Endothelial cell of umbilical vein (primary cell): ENCODE results near the gene SIRT5. TPM values are rescaled to one million over a fixed set of nuclear protein-coding genes. Genes with fewer than 3 reads are reported as not detected.

Experiments
- BruUV-seq: library from RNA; stranded (reverse); fragments of 400-500 nt; replicated peaks from 2 replicates; lab custom pipeline; 2021; lab: Mats Ljungman, UMichigan
- CTCF ChIA-PET: fragments of 300-600, 350-600 bp; sonication (Branson Sonifier 250); formaldehyde crosslinking; loops from one replicate; lab custom pipeline; 2021; ENCODE audit warnings: antibody characterized with exemption, inconsistent platforms; lab: Charles Lee
- POLR2A ChIA-PET: fragments of 300-600, 350-600 bp; sonication (Branson Sonifier 250); formaldehyde crosslinking; loops from one replicate; lab custom pipeline; 2021; ENCODE audit warnings: antibody characterized with exemption, inconsistent platforms; lab: Charles Lee
- DNase-seq: peaks from one replicate; pipeline ENCODE4 v3.0.0-alpha.2; 2011; ENCODE audit warnings: low read depth, low spot score
- FAIRE-seq: peaks from 2 replicates; lab custom pipeline; 2011; peaks lifted over from hg19 to GRCh38; lab: Jason Lieb, UNC
- H2AFZ ChIP-seq: 2 replicates; pipeline ENCODE4 v1.6.0; 2012; ENCODE audit warnings: low read depth, low read length, control low read depth, inconsistent platforms
- H3K27ac ChIP-seq: 2 replicates; pipeline ENCODE4 v1.5.1; 2011; ENCODE audit warnings: low read depth, mild to moderate bottlenecking, control low read depth, low read length, moderate library complexity; ENCODE audit not compliant: insufficient read depth
- H3K27me3 ChIP-seq, 2 experiments: 2 replicates each; pipeline versions ENCODE4 v1.6.0 to v1.6.1; 2011; ENCODE audit warnings: low read length in 2 of 2, mixed read lengths in 1 of 2; ENCODE audit not compliant: control insufficient read depth in 2 of 2, insufficient read depth in 2 of 2
- H3K36me3 ChIP-seq, 2 experiments: 2 replicates in 1 of 2; 3 replicates in 1 of 2; pipeline ENCODE4 v1.5.1; 2011; ENCODE audit warnings: low read length in 2 of 2, mild to moderate bottlenecking in 1 of 2, moderate library complexity in 1 of 2; ENCODE audit not compliant: control insufficient read depth in 2 of 2, insufficient read depth in 2 of 2; ENCODE audit errors: extremely low read depth in 1 of 2
- H3K4me1 ChIP-seq: 3 replicates; pipeline ENCODE4 v1.5.1; 2011; ENCODE audit warnings: mild to moderate bottlenecking, low read length; ENCODE audit not compliant: control insufficient read depth, insufficient read depth; ENCODE audit errors: extremely low read depth
- H3K4me2 ChIP-seq: 2 replicates; pipeline ENCODE4 v1.6.1; 2011; ENCODE audit warnings: low read length, control low read depth, mixed read lengths; ENCODE audit not compliant: insufficient read depth
- H3K4me3 ChIP-seq, 3 experiments: fragments of 200-600 bp in 1 of 3; sonication (generic), shearing (Covaris generic) in 1 of 3; replicated peaks in 1 of 3; 2 replicates each; pipeline ENCODE4 v1.5.1; 2011 to 2016; ENCODE audit warnings: control low read depth in 3 of 3, low read length in 3 of 3, mild to moderate bottlenecking in 2 of 3, inconsistent platforms in 1 of 3, low read depth in 1 of 3, moderate library complexity in 1 of 3; ENCODE audit not compliant: insufficient read depth in 1 of 3
- H3K79me2 ChIP-seq: 2 replicates; pipeline ENCODE4 v1.6.0; 2012; ENCODE audit warnings: low read length, inconsistent platforms; ENCODE audit not compliant: control insufficient read depth, insufficient read depth
- H3K9ac ChIP-seq: replicated peaks from 2 replicates; pipeline ENCODE3; 2011; ENCODE audit warnings: low read length, control low read depth; ENCODE audit not compliant: insufficient read depth; ENCODE audit errors: extremely low read depth
- H3K9me1 ChIP-seq: replicated peaks from 3 replicates; pipeline ENCODE4 v1.6.0; 2011; ENCODE audit warnings: mild to moderate bottlenecking, low read length; ENCODE audit not compliant: control insufficient read depth, insufficient read depth; ENCODE audit errors: extremely low read depth
- H3K9me3 ChIP-seq: replicated peaks from 2 replicates; pipeline ENCODE4 v1.5.1; 2012; ENCODE audit warnings: low read length, inconsistent platforms; ENCODE audit not compliant: control insufficient read depth, insufficient read depth
- H4K20me1 ChIP-seq: replicated peaks from 2 replicates; pipeline ENCODE3; 2011; ENCODE audit warnings: mild to moderate bottlenecking, low read length; ENCODE audit not compliant: control insufficient read depth, insufficient read depth; ENCODE audit errors: extremely low read depth
- EZH2 ChIP-seq: IDR thresholded peaks from 2 replicates; pipeline ENCODE4 v1.6.1; 2012; ENCODE audit warnings: borderline replicate concordance, low read depth, mild to moderate bottlenecking, moderate library complexity, low read length, inconsistent platforms; ENCODE audit not compliant: severe bottlenecking
- FOS ChIP-seq: IDR thresholded peaks from 2 replicates; pipeline ENCODE4 v1.6.1; 2011; ENCODE audit warnings: mild to moderate bottlenecking, low read length, moderate library complexity, borderline replicate concordance; ENCODE audit not compliant: insufficient read depth
- GATA2 ChIP-seq: IDR thresholded peaks from 2 replicates; pipeline ENCODE4 v1.7.0; 2011; ENCODE audit warnings: low read depth, mild to moderate bottlenecking, moderate library complexity, mixed read lengths, low read length; ENCODE audit not compliant: insufficient read length, insufficient read depth
- JUN ChIP-seq: IDR thresholded peaks from 2 replicates; pipeline ENCODE4 v1.6.1; 2011; ENCODE audit warnings: borderline replicate concordance, low read depth; ENCODE audit not compliant: insufficient read length, insufficient read depth
- MAX ChIP-seq: IDR thresholded peaks from 2 replicates; pipeline ENCODE4 v1.6.1; 2011; ENCODE audit not compliant: insufficient read depth, insufficient read length
- MYC ChIP-seq: IDR thresholded peaks from one replicate; pipeline ENCODE4 v1.6.1; 2011; ENCODE audit warnings: mild to moderate bottlenecking, low read depth, low read length
- POLR2A ChIP-seq: IDR thresholded peaks from 2 replicates; pipeline ENCODE4 v1.6.1; 2012; ENCODE audit warnings: low read depth, mild to moderate bottlenecking, control low read depth, low read length
- POLR2AphosphoS5 ChIP-seq: IDR thresholded peaks from 2 replicates; pipeline ENCODE4 v1.6.1; 2012; ENCODE audit warnings: low read depth, mild to moderate bottlenecking, control low read depth, low read length, moderate library complexity; ENCODE audit not compliant: insufficient read depth
- dilution Hi-C: fragments of 300-500 bp; cut with MboI; formaldehyde crosslinking; loops from one replicate; pipeline ENCODE4 v1.15.0; 2019; ENCODE audit warnings: low sequenced_read_pairs; ENCODE audit not compliant: extremely low pct_ligation_motif_present
- intact Hi-C: fragments of 100-400 bp; cut with micrococcal nuclease; formaldehyde crosslinking; loops from one replicate; pipeline ENCODE4 v1.10.0; 2022
- polyA plus RNA-seq, 4 experiments: library from polyadenylated mRNA; depleted of rRNA in 3 of 4; stranded (reverse) in 3 of 4; unstranded in 1 of 4; fragments of >200 nt; gene quantifications; 2 replicates each; pipeline versions ENCODE4 v1.2.1 to v1.2.3, GENCODE V29; 2011 to 2012; ENCODE audit warnings: missing spikeins in 1 of 4
- total RNA-seq: library from RNA; stranded (reverse); gene quantifications from 2 replicates; pipeline ENCODE4 v1.2.3, GENCODE V29; 2021
- TF ChIP-seq, protein P1 (sequence below), 2 donors: IDR thresholded peaks; 1 replicate in 1 of 2; 2 replicates in 1 of 2; pipeline ENCODE4 v1.5.1; 2011; ENCODE audit warnings: low read length in 2 of 2, mild to moderate bottlenecking in 2 of 2, moderate library complexity in 2 of 2, control low read depth in 1 of 2, inconsistent platforms in 1 of 2, low read depth in 1 of 2; ENCODE audit not compliant: insufficient read depth in 1 of 2; ENCODE audit errors: extremely low read depth in 1 of 2

Gene SIRT5
- total and polyA plus RNA-seq, 2 donors (not counting 3 experiments of a cell fraction or from before 2014, with no cell fraction given) = 4.7 to 7.2 TPM

GRCh38 chr6:13572240-13572639, 2.2 kb upstream of the SIRT5 start:
- Histone ChIP-seq H3K79me2 (no peaks in the 10 kb centered on the region), H3K36me3 (no peaks in the 10 kb centered on the region), H3K27me3 (peaks cover 0 to under 1% of the 10 kb centered on the region in 2 experiments), H3K9me3 (no peaks in the 10 kb centered on the region), H3K27ac (no peak overlapping the region), H2AFZ (no peak overlapping the region), H3K9ac (no peak overlapping the region), H3K4me1 (peaks cover 8% of the 10 kb centered on the region), H3K9me1 (no peaks in the 10 kb centered on the region), H3K4me3 (no peak overlapping the region), H3K4me2 (no peak overlapping the region), H4K20me1 (no peaks in the 10 kb centered on the region)
- TF ChIP-seq EZH2 (no peak), MAX (no peak)
- dilution Hi-C loops = loop anchor here (25.0 kb wide), 1 partner anchor 235 kb away; the partner anchor contains the start of gene TBC1D7
- BruUV-seq = no TSS peak
- FAIRE-seq (no peak), DNase-seq (no peak)
- CTCF ChIA-PET = interaction anchor here (1.1 to 6.1 kb wide), 4 partner anchors 10 to 235 kb away, joined by 3 to 62 read pairs (median 50); partner anchors contain the start of gene NOL7
- POLR2A ChIA-PET = no interaction called here
- intact Hi-C loops = loop anchor here (10.0 kb wide), 1 partner anchor 223 kb away; no protein-coding TSS in a partner anchor

DNA sequence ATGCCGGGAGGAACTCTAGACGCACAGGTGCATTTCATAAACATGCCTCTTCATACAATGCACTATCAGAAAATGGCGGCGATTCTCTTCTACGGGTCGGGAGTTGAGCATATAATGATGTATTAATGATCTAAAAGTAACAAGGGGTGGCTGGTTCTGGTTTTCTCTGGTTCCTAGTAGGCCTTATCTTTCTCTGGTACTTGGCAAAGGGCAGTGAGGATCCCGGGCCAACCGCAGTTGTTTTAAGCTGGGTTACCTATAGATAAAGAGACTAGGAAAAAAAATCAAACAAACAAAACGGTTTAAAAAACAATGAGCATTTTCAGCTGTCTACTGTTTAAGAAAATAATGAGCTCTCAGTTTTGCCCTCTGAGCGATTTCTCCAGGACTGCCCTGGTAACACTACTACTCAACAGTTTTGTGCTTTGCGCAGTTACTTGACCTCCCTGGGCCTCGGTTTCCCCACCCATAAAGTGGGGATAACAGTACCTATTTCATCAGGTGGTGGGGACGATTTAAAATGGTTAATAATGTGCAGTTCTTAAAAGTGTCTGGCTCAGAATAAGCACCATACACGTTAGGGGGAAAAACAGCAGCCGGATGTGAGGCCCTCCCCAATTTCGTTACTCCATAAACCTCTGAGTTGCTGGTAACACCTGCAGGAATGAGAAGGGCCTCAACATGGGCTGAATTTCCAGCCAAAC, 1.3 kb upstream of the SIRT5 start:
- dilution Hi-C loops (loop anchor here (25.0 kb wide), 1 partner anchor 236 kb away; the partner anchor contains the start of gene TBC1D7), intact Hi-C loops (loop anchor here (10.0 kb wide), 1 partner anchor 222 kb away; no protein-coding TSS in a partner anchor)
- CTCF ChIA-PET = interaction anchor here (0.7 to 6.1 kb wide), 6 partner anchors 11 to 44 kb away, joined by 3 to 62 read pairs (median 34); partner anchors contain the start of gene NOL7
- no peak overlapping the region for H2AFZ ChIP-seq
- no peaks in the 10 kb centered on the region for H3K27me3 ChIP-seq
- H3K4me3 ChIP-seq = peak overlapping the region in 1 of 3 experiments; percentile 50
- POLR2A ChIA-PET = no interaction called here
- TF ChIP-seq, protein P1, sequence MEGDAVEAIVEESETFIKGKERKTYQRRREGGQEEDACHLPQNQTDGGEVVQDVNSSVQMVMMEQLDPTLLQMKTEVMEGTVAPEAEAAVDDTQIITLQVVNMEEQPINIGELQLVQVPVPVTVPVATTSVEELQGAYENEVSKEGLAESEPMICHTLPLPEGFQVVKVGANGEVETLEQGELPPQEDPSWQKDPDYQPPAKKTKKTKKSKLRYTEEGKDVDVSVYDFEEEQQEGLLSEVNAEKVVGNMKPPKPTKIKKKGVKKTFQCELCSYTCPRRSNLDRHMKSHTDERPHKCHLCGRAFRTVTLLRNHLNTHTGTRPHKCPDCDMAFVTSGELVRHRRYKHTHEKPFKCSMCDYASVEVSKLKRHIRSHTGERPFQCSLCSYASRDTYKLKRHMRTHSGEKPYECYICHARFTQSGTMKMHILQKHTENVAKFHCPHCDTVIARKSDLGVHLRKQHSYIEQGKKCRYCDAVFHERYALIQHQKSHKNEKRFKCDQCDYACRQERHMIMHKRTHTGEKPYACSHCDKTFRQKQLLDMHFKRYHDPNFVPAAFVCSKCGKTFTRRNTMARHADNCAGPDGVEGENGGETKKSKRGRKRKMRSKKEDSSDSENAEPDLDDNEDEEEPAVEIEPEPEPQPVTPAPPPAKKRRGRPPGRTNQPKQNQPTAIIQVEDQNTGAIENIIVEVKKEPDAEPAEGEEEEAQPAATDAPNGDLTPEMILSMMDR (IDR thresholded peaks at IDR 0.05; ENCODE audit: extremely low read depth in 1 of 2, insufficient read depth in 1 of 2, low read depth in 1 of 2, low read length in 2 of 2) = no peak
- TF ChIP-seq POLR2A (no peak), EZH2 (no peak), MYC (no peak), POLR2AphosphoS5 (no peak), JUN (no peak), GATA2 (no peak), FOS (no peak), MAX (no peak)
- peak overlapping the region; percentile 60 for H3K4me2 ChIP-seq
- H3K27ac ChIP-seq = peak overlapping the region; percentile 9
- DNase-seq (no peak), FAIRE-seq (no peak)
- no TSS peak for BruUV-seq
- no peaks in the 10 kb centered on the region for H4K20me1 ChIP-seq
- no peaks in the 10 kb centered on the region for H3K36me3 ChIP-seq
- peaks cover 8% of the 10 kb centered on the region for H3K4me1 ChIP-seq
- H3K9ac ChIP-seq = peak overlapping the region; percentile 93
- H3K79me2 ChIP-seq = no peaks in the 10 kb centered on the region
- H3K9me3 ChIP-seq = no peaks in the 10 kb centered on the region
- H3K9me1 ChIP-seq = no peaks in the 10 kb centered on the region
